Right lobe of liver (tissue), 6 donors: Measurements from ENCODE around the gene COL24A1. TPM values are rescaled to one million over a fixed set of nuclear protein-coding genes. Genes with fewer than 3 reads are reported as not detected.
A peak's percentile ranks its signal among the peaks of the same experiment; 100 is the strongest.

Experiments
- ATAC-seq, 4 donors: fragments of 200-7000 bp; cut with Tn5 transposase; one replicate each; pipeline ENCODE4 v1.9.1; 2020; ENCODE audit warnings: mild to moderate bottlenecking in 4 of 4, moderate library complexity in 4 of 4
- DNase-seq, 3 donors: peaks; one replicate each; pipeline ENCODE4 v3.0.0-alpha.2; 2020
- H3K27ac ChIP-seq, 3 donors: fragments of 200-600 bp; one replicate each; pipeline ENCODE4 v1.8.0; 2022
- H3K27me3 ChIP-seq, 2 donors: fragments of 200-600 bp; one replicate each; pipeline ENCODE4 v1.8.0; 2022
- H3K36me3 ChIP-seq, 4 donors: fragments of 200-600 bp; sonication (generic) in 1 of 4; one replicate each; pipeline versions ENCODE4 v1.5.1 to v1.8.0; 2017 to 2022; ENCODE audit warnings: control low read depth in 1 of 4
- H3K4me1 ChIP-seq, 4 donors: fragments of 200-600 bp; sonication (generic) in 1 of 4; one replicate each; pipeline versions ENCODE4 v1.5.1 to v1.8.0; 2017 to 2022; ENCODE audit warnings: control low read depth in 1 of 4
- H3K4me3 ChIP-seq, 3 donors: fragments of 200-600 bp; one replicate each; pipeline ENCODE4 v1.8.0; 2022
- H3K9me3 ChIP-seq, 4 donors: fragments of 200-600 bp; sonication (generic) in 1 of 4; one replicate each; pipeline versions ENCODE4 v1.5.1 to v1.8.0; 2017 to 2022; ENCODE audit warnings: control low read depth in 1 of 4
- CTCF ChIP-seq, 4 donors: fragments of 200-600 bp in 3 of 4; fragments of 450-650 bp in 1 of 4; IDR thresholded peaks; one replicate each; pipeline versions ENCODE4 v1.5.1 to v1.8.0; 2016 to 2022; ENCODE audit warnings: antibody characterized with exemption in 4 of 4, mild to moderate bottlenecking in 2 of 4
- POLR2A ChIP-seq: fragments of 450-650 bp; IDR thresholded peaks from one replicate; pipeline ENCODE4 v1.6.1; 2017; ENCODE audit warnings: antibody characterized with exemption, mild to moderate bottlenecking
- WGBS: methylation state at CpG from one replicate; pipeline ENCODE4 v1.1.6; 2018; ENCODE audit warnings: low coverage, low lambda C conversion rate; ENCODE audit not compliant: insufficient coverage; ENCODE audit errors: missing lambda C conversion rate; 5-methylcytosine and 5-hydroxymethylcytosine counted together
- intact Hi-C, 2 donors: fragments of 100-400 bp; cut with DNase I; formaldehyde crosslinking; loops; one replicate each; pipeline versions ENCODE4 v1.11.2 to v1.14.1; 2022
- total RNA-seq, 6 experiments: library from RNA; depleted of rRNA in 2 of 6; stranded (reverse); fragments of >200 nt in 2 of 6; fragmentation: NEBNext Ultra II Directional in 3 of 6; extraction: Animal tissue kit (Norgen Biotek cat#: 25700) in 3 of 6; gene quantifications; one replicate each; pipeline versions ENCODE4 v1.1.0 to v1.2.4, GENCODE V29; 2016 to 2023
- donor health status: DM: no; HTN: yes; CAD: no.
- donor health status: DM: no; HTN: no; CAD: no.
- donor health status: DM: no; HTN: no; CAD: no.
- donor health status: DM: no; HTN: yes; CAD: no.
- donor health status: DM: no; HTN: yes; CAD: no.

COL24A1 gene
- total RNA-seq, 6 experiments from 2014 or later: 0.05 to 0.07 TPM; not detected in 4

DNA sequence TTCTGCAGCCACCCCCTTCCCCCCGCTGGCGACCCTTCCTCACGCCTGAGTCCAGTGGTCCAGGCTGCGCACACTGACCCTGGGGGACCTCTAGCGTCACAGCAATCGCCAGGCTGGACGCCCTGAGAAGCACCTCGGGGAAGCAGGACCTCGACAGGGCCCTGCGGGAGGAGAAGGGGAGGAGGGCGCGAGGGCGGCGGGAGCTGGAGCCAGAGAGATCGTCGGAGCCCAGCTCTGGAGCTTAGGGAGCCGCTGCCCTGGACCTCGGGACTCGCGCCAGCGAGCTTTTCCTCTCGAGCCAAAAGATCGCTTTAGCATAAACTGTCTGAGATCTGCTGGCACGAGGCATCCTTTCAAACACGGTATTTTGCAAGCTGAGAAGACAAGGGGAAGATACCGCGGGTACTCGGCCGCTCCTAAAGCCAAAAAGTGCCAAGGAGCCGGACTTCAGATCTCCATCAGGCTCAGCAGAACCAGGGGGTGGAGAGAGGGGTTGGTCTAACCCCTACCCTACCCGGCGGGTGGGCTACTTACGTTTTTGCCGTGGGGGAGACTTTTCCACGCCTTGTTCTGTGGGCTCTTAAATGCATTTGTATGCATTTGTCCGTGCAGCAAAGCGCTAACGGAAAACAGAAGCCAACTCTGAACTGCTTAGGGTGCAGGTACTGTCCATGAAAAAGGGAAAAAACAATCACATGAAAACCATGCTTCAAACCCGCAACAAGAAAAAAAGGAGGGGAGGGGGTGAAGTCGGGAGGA, 586 bp downstream of the COL24A1 start:
- TF ChIP-seq CTCF (IDR thresholded peaks at IDR 0.05) (no peak), POLR2A (no peak)
- Histone ChIP-seq H3K27me3 (no peaks in the 10 kb centered on the region), H3K27ac (no peak overlapping the region), H3K36me3 (no peaks in the 10 kb centered on the region), H3K4me1 (peaks cover 0 to 12% (median 0%) of the 10 kb centered on the region in 4 donors), H3K4me3 (peak overlapping the region; percentile 3 to 22 (median 6)), H3K9me3 (no peaks in the 10 kb centered on the region)
- peak; percentile 30 to 43 (median 35) for ATAC-seq
- WGBS: 1% methylated on average over 21 of the region's 40 CpGs
- peak; percentile 22 to 55 (median 45) for DNase-seq
- intact Hi-C loops: no loop called here

GRCh38 chr1:86155051-86155806, 1.3 kb downstream of the COL24A1 start:
- Histone ChIP-seq H3K36me3 (no peaks in the 10 kb centered on the region), H3K9me3 (no peaks in the 10 kb centered on the region), H3K27me3 (no peaks in the 10 kb centered on the region), H3K4me1 (peaks cover 0 to 12% (median 0%) of the 10 kb centered on the region in 4 donors), H3K27ac (no peak overlapping the region), H3K4me3 (peak overlapping the region in 1 of 3 donors; percentile 22)
- no peak for TF ChIP-seq POLR2A
- TF ChIP-seq CTCF (IDR thresholded peaks at IDR 0.05): no peak
- ATAC-seq (peak; percentile 38 to 50 (median 44)), DNase-seq (peak; percentile 25 to 46 (median 42))
- 3% methylated on average over 7 of the region's 43 CpGs for WGBS
- intact Hi-C loops: no loop called here

DNA sequence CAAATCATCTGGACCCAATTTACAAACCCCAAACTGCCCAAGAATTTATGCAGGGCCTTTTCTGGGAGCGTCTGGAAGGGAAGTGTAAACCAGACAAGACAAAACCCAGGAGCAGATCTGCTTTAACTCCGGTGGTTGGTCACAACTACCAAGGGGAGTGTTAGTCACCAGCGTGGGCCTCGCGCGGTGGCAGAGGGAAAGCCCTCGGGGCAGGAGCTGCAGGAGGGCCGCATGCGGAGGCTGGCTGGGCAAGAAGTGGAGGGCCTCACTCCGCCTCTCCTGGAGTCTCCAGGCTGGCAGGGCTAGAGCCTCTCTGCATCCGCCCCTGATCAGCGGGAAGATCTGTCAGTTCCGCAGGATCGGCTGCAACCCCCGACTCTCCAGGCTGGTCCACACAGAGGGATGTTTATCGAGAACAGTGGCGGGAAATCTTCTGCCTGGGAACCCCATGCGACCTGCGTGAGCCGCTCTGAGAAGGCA, 2.0 kb downstream of the COL24A1 start:
- TF ChIP-seq CTCF (IDR thresholded peaks at IDR 0.05): no peak
- no peak for TF ChIP-seq POLR2A
- H3K36me3 ChIP-seq: no peaks in the 10 kb centered on the region
- H3K4me3 ChIP-seq: no peak overlapping the region
- WGBS: 46% methylated on average over 4 of the region's 20 CpGs
- no peaks in the 10 kb centered on the region for H3K9me3 ChIP-seq
- intact Hi-C loops: no loop called here
- no peak overlapping the region for H3K27ac ChIP-seq
- H3K27me3 ChIP-seq: no peaks in the 10 kb centered on the region
- DNase-seq: peak in 1 of 3 donors; percentile 16
- peaks cover 0 to 12% (median 0%) of the 10 kb centered on the region in 4 donors for H3K4me1 ChIP-seq
- peak in 2 of 4 donors; percentile 10 to 12 for ATAC-seq

- TF ChIP-seq POLR2A (no peak), CTCF (IDR thresholded peaks at IDR 0.05) (no peak)
- ATAC-seq (no peak), DNase-seq (no peak)
- no peaks in the 10 kb centered on the region for H3K9me3 ChIP-seq
- 56% methylated on average over 6 of the region's 6 CpGs for WGBS
- H3K27me3 ChIP-seq: no peaks in the 10 kb centered on the region
- H3K4me1 ChIP-seq: peaks cover 0 to 12% (median 0%) of the 10 kb centered on the region in 4 donors
- intact Hi-C loops: no loop called here
- H3K36me3 ChIP-seq: no peaks in the 10 kb centered on the region
- no peak overlapping the region for H3K27ac ChIP-seq
- no peak overlapping the region for H3K4me3 ChIP-seq
Measured at GRCh38 chr1:86153836-86154235, 2.7 kb downstream of the COL24A1 start.
